NOMO-1 treated with dmso at 0.1 percent for 144 hours (cell line): ENCODE measurements around the gene ETV6.
A peak's percentile ranks its signal among the peaks of the same experiment; 100 is the strongest.

Experiments
- DNase-seq: peaks from one replicate; lab custom pipeline; 2025; ENCODE audit not compliant: unreplicated experiment; lab: John Stamatoyannopoulos, UW

Gene ETV6

GRCh38 chr12:11797317-11797913 is 147.9 kb downstream of the ETV6 start:
- no peak for DNase-seq

- no peak for DNase-seq
These were observed 148.7 kb downstream of the ETV6 start for GRCh38 chr12:11798006-11798708.

GRCh38 chr12:11798856-11799501 is 149.5 kb downstream of the ETV6 start:
- DNase-seq = peak; percentile 89

- DNase-seq = no peak
These were observed 150.0 kb downstream of the ETV6 start for GRCh38 chr12:11799502-11799873.

DNA sequence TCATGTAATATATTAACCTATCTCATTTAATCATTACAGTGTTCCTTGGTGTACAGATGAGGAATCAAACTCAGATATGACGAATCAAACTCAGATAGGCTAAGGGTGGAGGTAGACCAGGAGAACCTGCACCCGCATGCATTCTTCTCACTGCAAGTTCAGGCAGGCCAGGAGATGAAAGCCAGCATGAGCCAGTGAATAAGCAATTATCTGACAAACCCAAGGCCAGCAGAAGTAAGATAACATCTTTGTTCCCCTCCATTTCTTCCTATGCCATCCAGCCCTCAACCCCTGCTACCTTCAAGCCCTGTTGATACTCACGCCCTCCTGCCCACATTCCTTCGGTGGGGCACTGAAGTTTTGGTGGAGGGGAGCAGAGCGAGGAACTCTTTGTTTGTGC is 152.2 kb downstream of the ETV6 start:
- no peak for DNase-seq

GRCh38 chr12:11804130-11804529 is 154.7 kb downstream of the ETV6 start:
- DNase-seq = no peak

DNA sequence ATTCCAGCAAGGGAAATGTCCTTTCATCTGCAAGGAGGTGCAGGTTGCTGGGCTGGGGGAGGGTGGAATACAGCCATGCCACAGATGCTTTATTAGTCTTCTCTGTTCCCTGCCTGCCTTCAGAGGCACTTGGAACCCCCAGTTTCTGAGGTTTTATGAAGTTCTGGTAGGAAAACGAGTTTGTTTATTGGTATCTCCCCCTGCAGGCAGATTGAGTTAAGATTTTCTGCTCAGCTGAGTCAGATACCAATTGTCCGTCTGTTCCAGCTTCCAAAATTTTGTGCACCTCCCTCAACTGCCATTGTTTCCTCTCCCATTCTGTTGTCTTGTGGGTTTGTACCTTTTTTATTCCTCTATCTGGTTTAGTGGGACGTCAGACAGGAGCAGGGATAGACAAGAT is 155.6 kb downstream of the ETV6 start:
- DNase-seq = no peak

DNA sequence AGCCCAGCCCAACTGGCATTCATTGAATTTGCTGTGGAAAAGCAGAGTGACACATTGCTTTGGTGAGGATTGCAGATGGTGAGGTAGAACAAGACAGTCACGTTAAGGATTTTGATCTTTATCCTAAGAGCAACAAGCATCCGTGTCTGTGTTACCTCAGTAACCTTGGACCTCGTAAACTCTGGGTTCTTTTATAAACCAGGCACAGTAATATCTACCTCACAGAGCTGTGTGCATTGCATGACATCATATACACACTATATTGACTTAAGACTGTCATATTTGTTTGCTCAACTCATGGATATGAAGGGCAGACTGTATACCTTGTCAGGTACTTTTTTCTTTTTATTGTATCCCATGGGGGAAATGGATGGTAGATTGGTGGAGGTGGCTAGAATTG is 156.2 kb downstream of the ETV6 start:
- no peak for DNase-seq

- DNase-seq = no peak
These were observed 158.0 kb downstream of the ETV6 start for GRCh38 chr12:11807458-11807857.

DNA sequence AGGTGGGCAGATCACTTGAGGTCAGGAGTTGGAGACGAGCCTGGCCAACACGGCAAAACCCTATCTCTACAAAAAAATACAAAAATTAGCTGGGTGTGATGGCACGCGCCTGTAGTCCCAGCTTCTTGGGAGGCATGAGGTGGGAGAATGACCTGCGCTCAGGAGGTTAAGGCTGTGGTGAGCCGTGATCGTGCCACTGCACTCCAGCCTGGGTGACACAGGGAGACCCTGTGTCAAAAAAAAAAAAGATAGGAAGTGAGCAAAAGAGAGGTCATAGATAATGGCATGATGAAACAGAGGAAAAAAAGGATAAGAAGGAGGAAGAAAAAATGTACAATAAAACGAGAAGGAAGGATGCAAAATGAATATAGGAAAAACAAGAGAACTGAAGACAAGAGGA is 159.5 kb downstream of the ETV6 start:
- no peak for DNase-seq

- peak; percentile 28 for DNase-seq
These were observed 160.7 kb downstream of the ETV6 start for GRCh38 chr12:11810206-11810545.

DNA sequence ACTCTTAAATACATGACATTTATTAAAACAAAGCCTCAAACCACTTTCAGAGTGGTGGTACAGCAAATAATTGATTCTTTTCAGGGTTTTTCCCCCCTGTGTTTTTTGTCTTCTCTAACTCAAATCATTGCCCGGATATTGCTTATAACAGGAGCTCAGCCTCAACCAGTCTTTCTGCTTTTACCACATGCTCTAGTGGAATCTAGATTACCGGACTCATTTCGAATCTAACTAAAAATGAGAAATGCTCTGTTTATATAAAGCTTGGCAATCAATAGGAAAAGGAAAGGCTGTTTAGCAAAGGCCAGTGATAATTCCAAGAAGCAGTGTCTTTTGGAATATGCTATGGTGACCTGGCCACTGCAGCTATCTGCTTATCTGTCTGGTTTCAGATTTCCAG is 161.5 kb downstream of the ETV6 start:
- no peak for DNase-seq

- DNase-seq = no peak
These were observed 162.7 kb downstream of the ETV6 start for GRCh38 chr12:11812241-11812585.

GRCh38 chr12:11812586-11813437 is 163.3 kb downstream of the ETV6 start:
- peak; percentile 42 for DNase-seq

DNA sequence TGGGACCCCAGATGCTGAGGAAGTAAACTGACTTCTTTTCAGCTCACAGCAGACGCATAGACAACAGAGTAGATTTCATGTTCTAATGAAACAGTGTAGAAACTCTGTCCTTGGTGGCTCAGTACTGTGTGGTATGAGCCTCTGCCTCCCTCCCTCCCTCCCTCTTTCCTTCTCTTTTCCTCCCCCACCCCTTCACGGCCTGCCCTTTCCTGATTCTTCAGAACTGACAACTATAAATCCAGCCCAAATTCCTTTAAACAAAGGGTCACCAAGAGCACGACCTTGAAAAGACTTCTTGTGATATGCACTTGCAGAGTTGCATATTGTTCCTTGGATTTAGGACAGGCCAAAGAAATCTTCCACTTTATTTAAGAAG is 164.0 kb downstream of the ETV6 start:
- DNase-seq = no peak

DNA sequence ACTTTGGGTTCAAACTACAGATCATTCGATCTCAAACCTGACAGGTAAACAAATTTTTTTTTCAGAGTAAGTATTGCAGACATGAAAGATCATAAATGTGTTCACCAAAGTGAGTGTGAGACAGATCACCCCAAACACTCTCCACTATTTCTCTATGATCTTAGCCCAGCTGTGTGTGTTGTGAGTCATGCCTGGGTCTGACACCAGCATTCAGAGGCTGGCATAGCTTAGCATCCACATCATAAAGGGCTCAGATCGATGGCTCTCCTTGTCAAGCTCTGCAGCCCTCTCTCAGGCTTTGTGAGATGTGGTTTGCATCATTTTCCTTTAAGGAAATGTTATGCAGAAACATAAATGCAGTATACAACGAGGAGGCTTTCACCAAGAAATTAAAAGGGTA is 164.9 kb downstream of the ETV6 start:
- DNase-seq = no peak

DNA sequence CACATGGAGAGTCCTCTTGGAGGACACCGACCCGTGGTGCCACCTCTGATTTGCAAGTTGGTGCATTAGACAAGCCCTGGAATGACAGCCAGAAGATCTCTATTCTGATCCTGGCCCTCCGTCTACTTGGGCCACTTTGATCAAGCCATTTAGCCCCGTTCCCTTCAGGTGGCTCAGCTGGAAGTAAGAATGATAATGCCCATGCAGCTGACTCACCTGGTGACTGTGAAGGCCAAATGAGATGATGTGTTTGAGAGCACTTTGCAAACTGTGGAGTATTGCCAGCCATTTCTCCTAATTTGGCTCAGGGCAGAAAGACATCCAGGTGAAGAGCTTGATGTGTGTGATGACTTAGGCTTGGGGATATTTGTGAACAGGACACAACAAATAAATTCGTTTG is 165.9 kb downstream of the ETV6 start:
- DNase-seq = no peak

GRCh38 chr12:11819643-11820042 is 170.2 kb downstream of the ETV6 start:
- DNase-seq = no peak

DNA sequence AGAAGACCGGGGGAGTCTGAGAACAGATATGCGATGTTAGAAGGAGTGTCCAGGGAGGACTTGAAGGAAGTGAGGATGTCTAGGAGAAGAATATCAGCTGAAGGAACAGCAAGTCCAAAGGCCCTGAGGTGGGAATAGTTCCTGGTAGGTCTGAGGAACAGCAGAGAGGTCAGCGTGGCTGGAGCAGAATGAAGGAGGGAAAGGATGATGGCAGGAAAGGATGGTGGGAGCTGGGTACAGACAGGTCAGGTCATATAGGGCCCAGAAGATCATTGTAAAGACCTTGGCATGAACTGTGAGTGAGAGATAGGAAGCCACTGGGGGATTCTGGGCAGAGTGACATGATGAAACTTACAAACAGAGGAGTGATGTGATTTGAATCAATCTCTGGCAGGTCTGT is 171.0 kb downstream of the ETV6 start:
- no peak for DNase-seq

- no peak for DNase-seq
These were observed 172.1 kb downstream of the ETV6 start for GRCh38 chr12:11821386-11822080.

DNA sequence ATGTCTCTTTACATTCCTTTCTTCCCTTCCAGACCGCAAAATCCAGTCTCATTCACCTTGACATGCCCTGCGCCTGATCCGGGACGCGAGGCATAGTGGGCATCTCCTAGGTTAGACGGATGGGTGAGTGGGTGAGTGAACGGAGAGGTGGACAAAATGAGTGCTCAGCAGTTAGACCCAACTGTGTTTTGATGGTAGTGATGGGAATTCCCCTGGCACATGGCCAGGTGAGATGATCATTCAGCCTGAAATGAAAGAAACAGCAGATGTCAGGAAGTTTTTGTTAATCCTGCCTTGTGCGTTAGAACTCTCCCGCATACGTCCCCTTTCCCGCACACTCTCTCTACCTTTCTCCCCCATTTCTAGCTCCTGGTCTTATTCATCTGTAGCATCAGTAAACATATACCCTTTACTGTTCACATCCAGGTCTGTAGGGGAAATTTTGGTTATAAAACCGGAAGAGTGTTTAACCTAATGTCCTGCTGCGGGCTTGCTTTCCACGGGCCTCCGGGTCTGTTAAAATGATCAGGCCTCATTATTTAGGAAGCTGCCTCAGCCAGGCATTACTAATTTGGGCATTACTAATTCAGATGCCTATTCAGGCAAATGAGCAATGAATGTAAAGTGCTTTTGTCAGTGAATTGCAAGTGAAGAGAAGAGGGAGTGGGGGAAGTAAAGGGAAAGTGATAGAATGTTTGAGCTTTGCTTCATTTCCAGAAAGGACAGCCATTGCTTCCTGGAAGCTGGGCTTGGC is 172.8 kb downstream of the ETV6 start:
- DNase-seq = no peak
